Right lobe of liver (tissue), 6 donors: ENCODE data around the gene KLK5. TPM values are rescaled to one million over a fixed set of nuclear protein-coding genes. Genes with fewer than 3 reads are reported as not detected.

Source experiments
- ATAC-seq, 4 donors: fragments of 200-7000 bp; cut with Tn5 transposase; one replicate each; pipeline ENCODE4 v1.9.1; 2020; ENCODE audit warnings: mild to moderate bottlenecking in 4 of 4, moderate library complexity in 4 of 4
- DNase-seq, 3 donors: peaks; one replicate each; pipeline ENCODE4 v3.0.0-alpha.2; 2020
- H3K27ac ChIP-seq, 3 donors: fragments of 200-600 bp; one replicate each; pipeline ENCODE4 v1.8.0; 2022
- H3K27me3 ChIP-seq, 2 donors: fragments of 200-600 bp; one replicate each; pipeline ENCODE4 v1.8.0; 2022
- H3K36me3 ChIP-seq, 4 donors: fragments of 200-600 bp; sonication (generic) in 1 of 4; one replicate each; pipeline versions ENCODE4 v1.5.1 to v1.8.0; 2017 to 2022; ENCODE audit warnings: control low read depth in 1 of 4
- H3K4me1 ChIP-seq, 4 donors: fragments of 200-600 bp; sonication (generic) in 1 of 4; one replicate each; pipeline versions ENCODE4 v1.5.1 to v1.8.0; 2017 to 2022; ENCODE audit warnings: control low read depth in 1 of 4
- H3K4me3 ChIP-seq, 3 donors: fragments of 200-600 bp; one replicate each; pipeline ENCODE4 v1.8.0; 2022
- H3K9me3 ChIP-seq, 4 donors: fragments of 200-600 bp; sonication (generic) in 1 of 4; one replicate each; pipeline versions ENCODE4 v1.5.1 to v1.8.0; 2017 to 2022; ENCODE audit warnings: control low read depth in 1 of 4
- CTCF ChIP-seq, 4 donors: fragments of 200-600 bp in 3 of 4; fragments of 450-650 bp in 1 of 4; IDR thresholded peaks; one replicate each; pipeline versions ENCODE4 v1.5.1 to v1.8.0; 2016 to 2022; ENCODE audit warnings: antibody characterized with exemption in 4 of 4, mild to moderate bottlenecking in 2 of 4
- POLR2A ChIP-seq: fragments of 450-650 bp; IDR thresholded peaks from one replicate; pipeline ENCODE4 v1.6.1; 2017; ENCODE audit warnings: antibody characterized with exemption, mild to moderate bottlenecking
- WGBS: methylation state at CpG from one replicate; pipeline ENCODE4 v1.1.6; 2018; ENCODE audit warnings: low coverage, low lambda C conversion rate; ENCODE audit not compliant: insufficient coverage; ENCODE audit errors: missing lambda C conversion rate; 5-methylcytosine and 5-hydroxymethylcytosine counted together
- intact Hi-C, 2 donors: fragments of 100-400 bp; cut with DNase I; formaldehyde crosslinking; loops; one replicate each; pipeline versions ENCODE4 v1.11.2 to v1.14.1; 2022
- total RNA-seq, 6 experiments: library from RNA; depleted of rRNA in 2 of 6; stranded (reverse); fragments of >200 nt in 2 of 6; fragmentation: NEBNext Ultra II Directional in 3 of 6; extraction: Animal tissue kit (Norgen Biotek cat#: 25700) in 3 of 6; gene quantifications; one replicate each; pipeline versions ENCODE4 v1.1.0 to v1.2.4, GENCODE V29; 2016 to 2023
- donor health status: DM: no; HTN: yes; CAD: no.
- donor health status: DM: no; HTN: no; CAD: no.
- donor health status: DM: no; HTN: no; CAD: no.
- donor health status: DM: no; HTN: yes; CAD: no.
- donor health status: DM: no; HTN: yes; CAD: no.

KLK5 gene
- total RNA-seq, 6 experiments from 2014 or later = not detected

GRCh38 chr19:50926144-50926543 is 26.7 kb downstream of the KLK5 start:
- H3K36me3 ChIP-seq = no peaks in the 10 kb centered on the region
- H3K4me3 ChIP-seq = no peak overlapping the region
- no peaks in the 10 kb centered on the region for H3K9me3 ChIP-seq
- 63% methylated on average over 11 of the region's 11 CpGs for WGBS
- H3K4me1 ChIP-seq = no peaks in the 10 kb centered on the region
- ATAC-seq (no peak), DNase-seq (no peak)
- TF ChIP-seq CTCF (IDR thresholded peaks at IDR 0.05) (no peak), POLR2A (no peak)
- H3K27ac ChIP-seq = no peak overlapping the region
- intact Hi-C loops = no loop called here
- H3K27me3 ChIP-seq = no peaks in the 10 kb centered on the region

DNA sequence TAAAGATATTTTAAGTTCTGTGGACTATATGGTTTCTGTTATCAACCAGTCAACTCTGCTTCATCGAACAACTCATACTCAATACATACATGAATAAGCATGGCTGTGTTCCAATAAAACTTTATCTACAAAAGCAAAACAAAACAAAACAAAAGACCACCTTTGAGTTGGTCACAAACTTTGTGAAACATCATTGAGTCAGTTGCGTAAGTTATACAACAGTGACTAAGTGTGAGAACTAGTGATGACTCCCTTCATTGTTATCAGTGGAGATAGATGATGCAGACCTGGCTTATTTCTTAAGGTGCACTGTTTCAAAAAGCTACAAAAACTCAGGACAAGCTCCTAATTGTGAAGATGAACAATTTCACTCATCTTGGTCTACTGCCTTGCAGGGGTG is 27.1 kb downstream of the KLK5 start:
- no peak for TF ChIP-seq CTCF (IDR thresholded peaks at IDR 0.05)
- TF ChIP-seq POLR2A = no peak
- intact Hi-C loops = no loop called here
- no peaks in the 10 kb centered on the region for H3K27me3 ChIP-seq
- no peak overlapping the region for H3K27ac ChIP-seq
- no peak overlapping the region for H3K4me3 ChIP-seq
- H3K9me3 ChIP-seq = no peaks in the 10 kb centered on the region
- no peak for ATAC-seq
- 72% methylated on average over 2 of the region's 2 CpGs for whole genome bisulfite sequencing
- no peak for DNase-seq
- H3K4me1 ChIP-seq = no peaks in the 10 kb centered on the region
- H3K36me3 ChIP-seq = no peaks in the 10 kb centered on the region

DNA sequence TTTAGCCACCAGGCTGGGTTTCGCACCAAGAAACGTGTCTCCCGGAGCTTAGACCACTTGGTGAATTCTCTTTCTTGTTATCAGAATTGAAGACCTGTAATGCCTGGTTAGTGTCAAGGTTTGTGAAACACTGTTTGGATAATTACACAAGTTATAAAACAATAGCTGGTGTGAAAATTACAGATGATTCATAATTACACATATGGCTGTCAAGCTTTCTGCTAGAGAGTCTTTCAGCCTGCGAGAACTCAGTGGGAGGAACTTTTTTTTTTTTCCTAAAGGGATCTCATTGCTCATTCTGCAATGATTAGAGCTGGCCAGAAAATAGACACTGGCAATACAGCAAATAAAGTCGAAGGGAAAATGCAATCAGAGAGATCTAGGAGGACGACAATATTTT is 28.3 kb downstream of the KLK5 start:
- intact Hi-C loops = no loop called here
- Histone ChIP-seq H3K9me3 (no peaks in the 10 kb centered on the region), H3K27me3 (no peaks in the 10 kb centered on the region), H3K36me3 (no peaks in the 10 kb centered on the region), H3K27ac (no peak overlapping the region), H3K4me3 (no peak overlapping the region), H3K4me1 (no peaks in the 10 kb centered on the region)
- DNase-seq = no peak
- no peak for TF ChIP-seq POLR2A
- no peak for TF ChIP-seq CTCF (IDR thresholded peaks at IDR 0.05)
- 37% methylated on average over 6 of the region's 6 CpGs for WGBS
- ATAC-seq = no peak

DNA sequence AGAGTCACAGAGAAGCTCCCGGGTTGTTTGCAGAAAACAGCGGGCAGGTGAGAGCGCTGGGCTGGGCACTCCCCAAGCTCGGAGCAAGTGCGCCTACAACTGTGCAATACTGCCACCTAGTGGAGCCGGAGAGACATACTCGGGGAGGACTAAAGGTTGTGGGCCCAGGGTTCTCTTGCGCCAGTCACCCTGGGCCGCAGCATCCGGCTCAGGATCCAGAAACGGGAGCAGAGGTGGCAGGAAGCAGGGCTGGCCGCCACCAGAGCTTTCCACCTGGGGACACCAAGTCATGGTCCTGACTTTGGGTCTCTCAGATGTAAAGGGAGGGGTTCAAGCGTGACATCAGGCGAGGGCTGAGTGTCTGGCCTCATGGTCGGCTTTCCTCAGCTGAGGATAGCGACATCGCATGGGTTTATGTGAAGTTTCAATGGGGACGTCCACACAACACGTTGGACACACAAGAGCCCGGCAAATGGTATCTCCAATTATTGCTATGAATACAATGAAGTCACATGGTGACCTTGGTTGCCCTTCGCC is 30.5 kb downstream of the KLK5 start:
- Histone ChIP-seq H3K27ac (no peak overlapping the region), H3K4me3 (no peak overlapping the region), H3K9me3 (no peaks in the 10 kb centered on the region), H3K36me3 (no peaks in the 10 kb centered on the region), H3K4me1 (no peaks in the 10 kb centered on the region), H3K27me3 (no peaks in the 10 kb centered on the region)
- peak; percentile 70 to 79 (median 76) for DNase-seq
- 7% methylated on average over 11 of the region's 21 CpGs for WGBS
- TF ChIP-seq POLR2A (no peak), CTCF (IDR thresholded peaks at IDR 0.05) (peak; percentile 73 to 93 (median 88))
- intact Hi-C loops = no loop called here
- ATAC-seq = peak; percentile 95 to 99 (median 98)
